Esophagus muscularis mucosa (tissue), 4 donors: Measurements from ENCODE around the gene NRXN2. TPM values are rescaled to one million over a fixed set of nuclear protein-coding genes. Genes with fewer than 3 reads are reported as not detected.
"Not testable (repeated sequence)": the region's sequence is repeated elsewhere in the genome, so short reads cannot be mapped to it uniquely, and the experiment has no call there.

Experiments used
- DNase-seq: peaks from one replicate; pipeline ENCODE4 v3.0.0-alpha.2; 2017; ENCODE audit errors: extremely low spot score
- H3K27ac ChIP-seq, 4 donors: fragments of 200-600 bp; sonication (generic); replicated peaks in 1 of 4; 1 replicate in 3 of 4; 2 replicates in 1 of 4; pipeline ENCODE4 v1.5.1; 2016 to 2019; ENCODE audit warnings: mild to moderate bottlenecking in 1 of 4
- H3K27me3 ChIP-seq, 4 donors: fragments of 200-600 bp; sonication (generic); one replicate each; pipeline versions ENCODE4 v1.5.1 to v1.6.0; 2016 to 2019
- H3K36me3 ChIP-seq, 4 donors: fragments of 200-600 bp; sonication (generic); one replicate each; pipeline ENCODE4 v1.5.1; 2016 to 2019
- H3K4me1 ChIP-seq, 4 donors: fragments of 200-600 bp; sonication (generic); one replicate each; pipeline ENCODE4 v1.5.1; 2016 to 2019
- H3K4me3 ChIP-seq, 4 donors: fragments of 200-600 bp; sonication (generic); 1 replicate in 2 of 4; 2 replicates in 2 of 4; pipeline ENCODE4 v1.5.1; 2016 to 2019; ENCODE audit warnings: mild to moderate bottlenecking in 4 of 4, moderate library complexity in 1 of 4
- H3K9me3 ChIP-seq, 4 donors: fragments of 200-600 bp; sonication (generic); 1 replicate in 3 of 4; 2 replicates in 1 of 4; pipeline ENCODE4 v1.5.1; 2016 to 2019
- EP300 ChIP-seq: sonication (generic); formaldehyde crosslinking; IDR thresholded peaks from one replicate; pipeline ENCODE4 v1.6.1; 2017; ENCODE audit warnings: antibody characterized with exemption
- POLR2A ChIP-seq: fragments of 450-650 bp; IDR thresholded peaks from one replicate; pipeline ENCODE4 v1.6.1; 2017; ENCODE audit warnings: antibody characterized with exemption, moderate library complexity, mild to moderate bottlenecking, low read depth
- POLR2AphosphoS5 ChIP-seq, 2 donors: sonication (generic); formaldehyde crosslinking; IDR thresholded peaks; one replicate each; pipeline ENCODE4 v1.6.1; 2017; ENCODE audit warnings: antibody characterized with exemption in 2 of 2
- WGBS: methylation state at CpG from one replicate; pipeline ENCODE4 v1.1.5; 2018; 5-methylcytosine and 5-hydroxymethylcytosine counted together
- intact Hi-C: fragments of 100-400 bp; cut with DNase I; formaldehyde crosslinking; loops from one replicate; pipeline ENCODE4 v1.15.1; 2023
- total RNA-seq, 4 donors: library from RNA; depleted of rRNA; stranded (reverse); fragments of >200 nt; gene quantifications; one replicate each; pipeline versions ENCODE4 v1.1.0 to v1.2.1, GENCODE V29; 2016
- TF ChIP-seq, protein P1 (sequence below), 3 experiments: fragments of 200-600 bp in 2 of 3; fragments of 450-650 bp in 1 of 3; sonication (generic) in 2 of 3; IDR thresholded peaks; one replicate each; pipeline ENCODE4 v1.5.1; 2017 to 2019; ENCODE audit warnings: antibody characterized with exemption in 3 of 3, mild to moderate bottlenecking in 2 of 3, moderate library complexity in 1 of 3

Gene NRXN2
- total RNA-seq, 4 donors from 2014 or later = 2.1 to 12.9 (median 4.3) TPM

DNA sequence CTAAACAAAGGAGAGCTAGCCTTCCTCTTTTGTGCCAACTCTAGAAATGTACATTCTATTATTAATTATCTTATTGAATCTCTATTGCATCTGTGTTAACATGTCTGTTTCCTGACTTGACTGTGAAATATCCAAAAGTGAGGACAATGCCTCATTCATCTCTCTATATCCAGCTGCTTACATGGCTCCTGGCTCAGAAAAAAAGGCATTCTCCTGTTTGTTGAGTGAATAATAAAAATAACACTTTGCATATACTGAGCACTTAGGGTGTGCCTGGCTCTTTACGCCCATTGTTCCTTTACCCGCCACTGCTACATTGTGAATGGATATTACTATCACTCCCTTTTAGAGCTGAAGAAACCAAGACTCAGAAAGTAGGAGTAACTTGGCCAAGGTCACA, 19.9 kb downstream of the NRXN2 start:
- Histone ChIP-seq H3K27ac (no peak overlapping the region), H3K4me1 (no peaks in the 10 kb centered on the region), H3K9me3 (no peaks in the 10 kb centered on the region), H3K27me3 (peaks cover 0 to 53% (median 0%) of the 10 kb centered on the region in 4 donors), H3K4me3 (no peak overlapping the region), H3K36me3 (no peaks in the 10 kb centered on the region)
- TF ChIP-seq POLR2AphosphoS5 (IDR thresholded peaks at IDR 0.05) = no peak
- no peak for TF ChIP-seq POLR2A
- TF ChIP-seq EP300 = no peak
- TF ChIP-seq, protein P1, sequence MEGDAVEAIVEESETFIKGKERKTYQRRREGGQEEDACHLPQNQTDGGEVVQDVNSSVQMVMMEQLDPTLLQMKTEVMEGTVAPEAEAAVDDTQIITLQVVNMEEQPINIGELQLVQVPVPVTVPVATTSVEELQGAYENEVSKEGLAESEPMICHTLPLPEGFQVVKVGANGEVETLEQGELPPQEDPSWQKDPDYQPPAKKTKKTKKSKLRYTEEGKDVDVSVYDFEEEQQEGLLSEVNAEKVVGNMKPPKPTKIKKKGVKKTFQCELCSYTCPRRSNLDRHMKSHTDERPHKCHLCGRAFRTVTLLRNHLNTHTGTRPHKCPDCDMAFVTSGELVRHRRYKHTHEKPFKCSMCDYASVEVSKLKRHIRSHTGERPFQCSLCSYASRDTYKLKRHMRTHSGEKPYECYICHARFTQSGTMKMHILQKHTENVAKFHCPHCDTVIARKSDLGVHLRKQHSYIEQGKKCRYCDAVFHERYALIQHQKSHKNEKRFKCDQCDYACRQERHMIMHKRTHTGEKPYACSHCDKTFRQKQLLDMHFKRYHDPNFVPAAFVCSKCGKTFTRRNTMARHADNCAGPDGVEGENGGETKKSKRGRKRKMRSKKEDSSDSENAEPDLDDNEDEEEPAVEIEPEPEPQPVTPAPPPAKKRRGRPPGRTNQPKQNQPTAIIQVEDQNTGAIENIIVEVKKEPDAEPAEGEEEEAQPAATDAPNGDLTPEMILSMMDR (IDR thresholded peaks at IDR 0.05) = no peak
- intact Hi-C loops = no loop called here
- 91% methylated on average over 2 of the region's 2 CpGs for WGBS
- DNase-seq = no peak

DNA sequence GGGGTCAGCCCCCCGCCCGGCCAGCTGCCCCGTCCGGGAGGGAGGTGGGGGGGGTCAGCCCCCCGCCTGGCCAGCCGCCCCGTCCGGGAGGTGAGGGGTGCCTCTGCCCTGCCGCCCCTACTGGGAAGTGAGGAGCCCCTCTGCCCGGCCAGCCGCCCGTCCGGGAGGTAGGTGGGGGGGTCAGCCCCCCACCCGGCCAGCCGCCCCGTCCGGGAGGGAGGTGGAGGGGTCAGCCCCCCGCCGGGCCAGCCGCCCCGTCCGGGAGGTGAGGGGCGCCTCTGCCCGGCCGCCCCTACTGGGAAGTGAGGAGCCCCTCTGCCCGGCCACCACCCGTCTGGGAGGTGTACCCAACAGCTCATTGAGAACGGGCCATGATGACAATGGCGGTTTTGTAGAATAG, 21.0 kb downstream of the NRXN2 start:
- H3K27ac ChIP-seq, H3K4me3 ChIP-seq, H3K4me1 ChIP-seq, H3K9me3 ChIP-seq, intact Hi-C loops, H3K36me3 ChIP-seq, DNase-seq: not testable (repeated sequence)
- WGBS = no CpG with 5 or more reads among the region's 29 CpGs
- peaks cover 0 to 46% (median 0%) of the 10 kb centered on the region in 4 donors for H3K27me3 ChIP-seq

DNA sequence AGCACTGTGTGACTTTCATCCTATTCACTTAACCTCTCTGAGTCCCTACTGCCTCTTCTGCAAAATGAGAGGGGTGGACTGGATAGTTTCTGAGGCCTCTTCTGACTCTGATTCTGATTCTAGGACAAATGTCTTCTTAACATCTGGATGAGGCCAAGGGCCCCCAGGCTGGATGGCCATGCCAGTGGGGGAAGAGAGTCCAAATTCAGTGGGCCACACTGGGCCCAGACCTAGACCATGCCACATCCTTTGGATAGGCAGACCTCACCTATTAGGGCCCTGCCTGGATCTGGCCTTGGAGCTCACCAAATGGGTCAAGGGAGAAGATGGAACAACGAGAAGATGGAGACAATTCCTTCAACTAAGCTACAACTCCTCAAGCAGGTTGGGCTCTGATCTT, 24.6 kb downstream of the NRXN2 start:
- Histone ChIP-seq H3K27ac (no peak overlapping the region), H3K36me3 (no peaks in the 10 kb centered on the region), H3K4me3 (no peak overlapping the region), H3K4me1 (no peaks in the 10 kb centered on the region), H3K9me3 (no peaks in the 10 kb centered on the region), H3K27me3 (peaks cover 0 to 45% (median 0%) of the 10 kb centered on the region in 4 donors)
- TF ChIP-seq EP300 (no peak), POLR2AphosphoS5 (IDR thresholded peaks at IDR 0.05) (no peak), POLR2A (no peak)
- TF ChIP-seq, protein P1 (IDR thresholded peaks at IDR 0.05) = no peak
- intact Hi-C loops = no loop called here
- 73% methylated on average over 1 of the region's 1 CpG for WGBS
- no peak for DNase-seq

DNA sequence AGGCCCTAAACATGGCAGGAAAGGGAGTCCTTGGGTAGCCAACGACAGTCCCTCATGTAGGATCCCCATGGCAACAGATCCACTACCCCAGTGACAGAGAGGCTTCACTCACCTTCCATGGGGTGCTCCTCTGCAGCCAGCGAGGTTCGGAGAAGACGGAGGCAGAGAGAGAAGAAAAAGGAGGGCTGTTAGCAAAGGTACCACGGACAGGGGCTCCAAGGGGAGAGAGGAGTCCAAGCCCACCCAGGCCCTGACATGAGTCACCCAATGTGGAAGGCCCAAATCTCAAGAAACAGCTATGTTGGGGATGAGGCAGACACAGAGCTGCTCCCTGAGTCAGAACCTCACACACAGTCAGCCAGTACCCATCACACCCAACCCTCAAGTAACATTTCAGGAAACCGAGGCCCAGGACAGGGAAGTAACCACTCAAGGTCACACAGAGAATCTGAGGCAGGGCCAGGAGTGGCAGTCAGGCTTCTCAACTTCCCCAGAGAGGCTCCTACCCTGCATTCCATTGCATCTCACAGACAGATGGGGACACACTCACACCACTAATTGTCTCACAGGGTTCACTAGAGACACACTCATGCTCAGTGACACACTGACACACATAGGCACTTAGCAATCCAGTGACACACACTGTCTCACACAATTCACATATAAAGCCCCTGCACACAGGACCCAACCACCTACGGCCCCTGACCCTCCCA, 25.2 kb downstream of the NRXN2 start:
- Histone ChIP-seq H3K4me3 (no peak overlapping the region), H3K27me3 (peaks cover 0 to 46% (median 0%) of the 10 kb centered on the region in 4 donors), H3K9me3 (no peaks in the 10 kb centered on the region), H3K27ac (no peak overlapping the region), H3K4me1 (peaks cover 0 to 6% (median 0%) of the 10 kb centered on the region in 4 donors), H3K36me3 (no peaks in the 10 kb centered on the region)
- intact Hi-C loops = no loop called here
- DNase-seq = no peak
- WGBS = 78% methylated on average over 7 of the region's 7 CpGs
- no peak for TF ChIP-seq POLR2A
- TF ChIP-seq, protein P1 (IDR thresholded peaks at IDR 0.05) = no peak
- no peak for TF ChIP-seq POLR2AphosphoS5 (IDR thresholded peaks at IDR 0.05)
- TF ChIP-seq EP300 = no peak

DNA sequence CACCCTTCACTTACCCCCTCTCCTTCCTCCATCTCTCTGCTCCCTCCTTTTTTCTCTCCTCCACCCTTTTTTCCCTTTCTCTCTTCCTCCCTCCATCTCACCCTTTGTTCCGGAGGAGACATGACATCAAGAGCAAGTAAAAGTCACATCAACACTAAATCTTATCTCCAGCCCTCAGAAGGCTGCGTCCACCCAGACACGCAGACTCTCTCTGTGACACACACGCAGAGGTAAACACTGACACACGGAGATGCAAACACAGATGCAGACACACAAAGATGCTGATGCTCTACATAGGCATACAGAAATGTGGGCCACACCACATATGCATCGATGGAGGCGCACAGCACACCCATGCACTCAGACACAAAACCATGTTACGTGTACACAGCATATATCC, 27.0 kb downstream of the NRXN2 start:
- H3K4me3 ChIP-seq = no peak overlapping the region
- no peak for DNase-seq
- WGBS = 94% methylated on average over 8 of the region's 8 CpGs

More for the DNA sequence above, 27.0 kb downstream of the NRXN2 start:
- intact Hi-C loops = no loop called here
- TF ChIP-seq, protein P1 (IDR thresholded peaks at IDR 0.05) = no peak
- TF ChIP-seq POLR2A = no peak
- Histone ChIP-seq H3K36me3 (no peaks in the 10 kb centered on the region), H3K27ac (no peak overlapping the region), H3K4me1 (peaks cover 0 to 6% (median 0%) of the 10 kb centered on the region in 4 donors), H3K9me3 (no peaks in the 10 kb centered on the region), H3K27me3 (peaks cover 0 to 40% (median 0%) of the 10 kb centered on the region in 4 donors)
